Retinal pigment epithelial cell (primary cell): Measurements from ENCODE around the gene GPER1.

Source experiments
- DNase-seq: peaks from one replicate; pipeline ENCODE4 v3.0.0-alpha.2; 2010; ENCODE audit warnings: low read depth
- H3K4me3 ChIP-seq: 2 replicates; pipeline ENCODE4 v1.5.1; 2011; ENCODE audit warnings: mild to moderate bottlenecking, low read length, control low read depth, moderate library complexity
- CTCF ChIP-seq: conservative IDR thresholded peaks from 2 replicates; pipeline ENCODE4 v1.5.1; 2011; ENCODE audit warnings: low read depth, low read length, control low read depth, inconsistent platforms

GPER1 gene

GRCh38 chr7:1058821-1059199, 29.1 kb upstream of the GPER1 start:
- no peak overlapping the region for H3K4me3 ChIP-seq
- no peak for DNase-seq
- no peak for TF ChIP-seq CTCF

GRCh38 chr7:1059200-1060091, 28.5 kb upstream of the GPER1 start:
- peak overlapping the region; percentile 45 for H3K4me3 ChIP-seq
- TF ChIP-seq CTCF, result no peak
- no peak for DNase-seq

GRCh38 chr7:1060315-1061072, 27.4 kb upstream of the GPER1 start:
- peak overlapping the region; percentile 45 for H3K4me3 ChIP-seq
- peak; percentile 77 for DNase-seq

GRCh38 chr7:1061180-1061579, 26.7 kb upstream of the GPER1 start:
- no peak overlapping the region for H3K4me3 ChIP-seq
- no peak for DNase-seq
- TF ChIP-seq CTCF, result no peak

More at GRCh38 chr7:1060315-1061072, 27.4 kb upstream of the GPER1 start:
- no peak for TF ChIP-seq CTCF

GRCh38 chr7:1062296-1063294, 25.3 kb upstream of the GPER1 start:
- H3K4me3 ChIP-seq, result no peak overlapping the region
- DNase-seq, result no peak

More at GRCh38 chr7:1062296-1063294, 25.3 kb upstream of the GPER1 start:
- TF ChIP-seq CTCF, result no peak
